ENCODE measurements around the gene RASAL2. TPM values are rescaled to one million over a fixed set of nuclear protein-coding genes. Genes with fewer than 3 reads are reported as not detected.

RASAL2 gene
- total and polyA plus RNA-seq, 2 of the 13 experiments (the other 11 are each of a cell fraction or from before 2014, with no cell fraction given): 5.4 to 5.9 TPM

DNA sequence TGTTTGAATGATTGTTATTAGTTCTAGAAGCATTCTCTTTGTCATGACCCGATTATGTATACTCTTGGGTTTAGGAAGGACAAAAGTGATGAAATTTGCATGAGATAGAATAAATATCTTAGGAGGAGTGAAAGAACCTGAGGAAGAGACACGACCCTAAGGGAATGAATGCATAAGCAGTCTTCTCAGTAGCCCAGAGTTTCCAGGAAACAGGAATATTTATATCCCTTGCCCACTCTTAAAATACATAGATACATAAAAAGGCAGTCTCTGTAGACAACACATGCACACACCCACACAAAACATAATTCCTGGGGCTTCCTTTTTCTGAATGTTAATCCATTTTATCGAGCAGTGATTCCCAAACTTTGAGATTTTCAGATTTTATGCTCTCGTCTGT lies 383.5 kb downstream of the RASAL2 start:
- WGBS (ENCODE audit: low lambda C conversion rate): 92% methylated on average over 4 of the region's 4 CpGs

More for the DNA sequence above, 383.5 kb downstream of the RASAL2 start:
- FAIRE-seq: no peak
- no peaks in the 10 kb centered on the region for H4K20me1 ChIP-seq (ENCODE audit: insufficient read depth, low read length)
- H3K4me1 ChIP-seq (ENCODE audit: insufficient read depth, low read length): no peaks in the 10 kb centered on the region
- intact Hi-C loops (cut with micrococcal nuclease; ENCODE audit: unreplicated experiment) (no loop called here), in situ Hi-C loops (cut with HindIII; ENCODE audit: extremely low pct_ligation_motif_present, low pct_unique_long_range_greater_than_20kb) (no loop called here)
- no peaks in the 10 kb centered on the region for H3K9me3 ChIP-seq (ENCODE audit: low read length)
- TF ChIP-seq FIP1L1 (IDR thresholded peaks at IDR 0.05; ENCODE audit: borderline replicate concordance, insufficient read depth, low read depth, low read length): no peak
- no peak for TF ChIP-seq MLLT10 (CRISPR knock-in tag; IDR thresholded peaks at IDR 0.05)
- no peak for TF ChIP-seq POGK (CRISPR knock-in tag; conservative IDR thresholded peaks at IDR 0.05)
- no peak for TF ChIP-seq RAD51 (IDR thresholded peaks at IDR 0.05; ENCODE audit: borderline replicate concordance)
- TF ChIP-seq CENPT (CRISPR knock-in tag; IDR thresholded peaks at IDR 0.05; ENCODE audit: low read depth): no peak
- no peak for TF ChIP-seq PHF5A (CRISPR knock-in tag; IDR thresholded peaks at IDR 0.05; ENCODE audit: low read depth, unreplicated experiment)
- TF ChIP-seq NFIC (IDR thresholded peaks at IDR 0.05; ENCODE audit: low read length): no peak
- TF ChIP-seq RNF2 (conservative IDR thresholded peaks at IDR 0.05; ENCODE audit: low read depth): no peak
- no peak for TF ChIP-seq ZNF432 (CRISPR knock-in tag; IDR thresholded peaks at IDR 0.05; ENCODE audit: borderline replicate concordance)
- TF ChIP-seq ZNF101 (CRISPR knock-in tag; IDR thresholded peaks at IDR 0.05; ENCODE audit: borderline replicate concordance, low read depth): no peak
- TF ChIP-seq ZNF672 (CRISPR knock-in tag; IDR thresholded peaks at IDR 0.05): no peak
- no peak for TF ChIP-seq ZNF614 (CRISPR knock-in tag; IDR thresholded peaks at IDR 0.05; ENCODE audit: borderline replicate concordance)
- TF ChIP-seq ATF4 (CRISPR knock-in tag; IDR thresholded peaks at IDR 0.05): no peak
- no peak for TF ChIP-seq ZNF747 (CRISPR knock-in tag; IDR thresholded peaks at IDR 0.05; ENCODE audit: borderline replicate concordance)
- no peak for TF ChIP-seq ZEB1 (IDR thresholded peaks at IDR 0.05; ENCODE audit: insufficient replicate concordance, low read depth)
- no peak for TF ChIP-seq ZSCAN20 (CRISPR knock-in tag; IDR thresholded peaks at IDR 0.05; ENCODE audit: borderline replicate concordance)
- TF ChIP-seq, protein P1, sequence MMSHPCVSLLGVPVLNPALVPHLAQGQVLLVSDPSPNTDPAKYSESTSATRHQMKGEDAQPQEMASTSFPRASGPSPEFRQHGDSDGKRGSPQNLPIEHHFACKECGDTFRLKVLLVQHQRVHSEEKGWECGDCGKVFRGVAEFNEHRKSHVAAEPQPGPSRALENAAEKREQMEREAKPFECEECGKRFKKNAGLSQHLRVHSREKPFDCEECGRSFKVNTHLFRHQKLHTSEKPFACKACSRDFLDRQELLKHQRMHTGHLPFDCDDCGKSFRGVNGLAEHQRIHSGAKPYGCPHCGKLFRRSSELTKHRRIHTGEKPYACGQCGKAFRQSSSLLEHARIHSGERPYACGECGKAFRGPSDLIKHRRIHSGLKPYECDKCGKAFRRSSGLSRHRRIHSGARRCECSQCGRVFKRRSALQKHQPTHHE (CRISPR knock-in tag; IDR thresholded peaks at IDR 0.05; ENCODE audit: borderline replicate concordance): no peak
- no TSS peak for BruUV-seq (replicated peaks)
- H3K36me3 ChIP-seq (replicated peaks in 1 of 2; ENCODE audit: control insufficient read depth in 1 of 2, insufficient read depth in 2 of 2, low read length in 2 of 2): peaks cover 1 to 2% of the 10 kb centered on the region in 2 experiments; a peak in 2 of 5 replicates
- no peak overlapping the region for H3K27ac ChIP-seq (ENCODE audit: extremely low read length, insufficient read depth, low read length)
- no peak overlapping the region for H3K4me3 ChIP-seq (replicated peaks in 1 of 3; ENCODE audit: insufficient read depth in 1 of 3, low read depth in 2 of 3, low read length in 3 of 3)
- CTCF ChIA-PET (ENCODE audit: low intra/inter-chr PET ratio, low total read pairs): no interaction called here
- DNase-seq (ENCODE audit: low spot score): no peak
- no peaks in the 10 kb centered on the region for H3K79me2 ChIP-seq (ENCODE audit: insufficient read depth, low read length)
- no peaks in the 10 kb centered on the region for H3K27me3 ChIP-seq (ENCODE audit: control insufficient read depth in 1 of 2, insufficient read depth in 2 of 2, low read length in 2 of 2)
- ATAC-seq: no peak
- no peak overlapping the region for H2AFZ ChIP-seq (ENCODE audit: low read length)
- no peak overlapping the region for H3K9ac ChIP-seq (ENCODE audit: insufficient read depth, low read depth, low read length)
- POLR2A ChIA-PET: no interaction called here
- H3K4me2 ChIP-seq (ENCODE audit: low read depth, low read length): no peak overlapping the region

All from HepG2 (cell line).